Stimulated activated CD4-positive, alpha-beta T cell treated with anti-CD3 and anti-CD28 coated beads, Interleukin-12 subunit alpha, Interleukin-12 subunit beta, amount 100 ng/mL, for 4 hours (primary cell): ENCODE data around the gene DPP7.

Source experiments
- DNase-seq: peaks from one replicate; pipeline ENCODE4 v3.0.0-alpha.2; 2020

Gene DPP7

DNA sequence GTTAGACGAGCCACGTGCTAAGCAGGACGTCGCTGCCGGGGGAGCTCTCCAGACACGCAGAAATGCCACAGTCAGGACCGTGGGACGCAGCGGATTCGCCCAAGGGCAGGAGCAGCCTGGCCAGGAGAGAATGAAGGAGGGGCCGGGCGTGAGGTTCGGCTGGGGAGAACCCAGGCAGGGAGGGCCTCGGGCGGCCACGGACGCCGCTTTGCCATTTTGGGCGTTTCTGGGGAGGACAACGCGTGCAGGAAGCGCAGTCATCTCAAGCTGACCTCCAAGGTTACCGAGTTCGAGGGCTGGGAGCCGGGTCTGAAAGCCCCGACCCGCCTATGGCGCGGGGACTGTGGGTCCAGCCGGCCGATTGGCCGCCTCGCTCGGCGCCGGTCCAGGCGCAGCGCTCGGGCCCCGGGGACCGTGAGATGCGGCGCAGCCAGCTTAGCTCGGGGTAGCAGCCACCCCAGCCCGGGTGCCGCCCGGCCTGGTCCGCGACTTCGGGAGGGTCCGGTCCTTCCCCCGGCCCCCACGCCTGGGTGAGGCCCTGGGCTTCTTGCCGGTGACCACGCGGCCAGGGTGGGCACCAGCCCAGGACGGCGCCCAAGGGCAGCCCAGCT, 28.5 kb downstream of the DPP7 start:
- peak; percentile 35 for DNase-seq

DNA sequence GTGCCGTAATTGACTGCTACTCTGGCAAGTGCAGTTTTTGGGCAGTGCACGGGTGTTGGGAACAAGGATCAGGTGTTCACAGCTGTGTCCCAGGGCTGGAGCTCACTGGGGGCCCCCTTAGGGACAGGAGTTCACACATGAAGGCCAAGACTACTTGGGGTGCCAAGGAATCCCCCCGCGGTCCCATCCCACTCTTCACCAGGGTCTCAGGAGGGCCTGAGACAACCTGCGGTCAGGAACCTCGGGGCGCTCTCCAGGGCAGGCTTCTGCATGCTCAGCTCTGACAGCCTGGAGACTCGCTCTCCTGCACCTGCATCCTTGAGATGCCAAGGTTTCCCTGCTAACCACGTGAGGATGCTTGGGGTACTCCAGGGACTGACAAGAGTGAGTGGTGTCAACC, 30.0 kb downstream of the DPP7 start:
- no peak for DNase-seq

DNA sequence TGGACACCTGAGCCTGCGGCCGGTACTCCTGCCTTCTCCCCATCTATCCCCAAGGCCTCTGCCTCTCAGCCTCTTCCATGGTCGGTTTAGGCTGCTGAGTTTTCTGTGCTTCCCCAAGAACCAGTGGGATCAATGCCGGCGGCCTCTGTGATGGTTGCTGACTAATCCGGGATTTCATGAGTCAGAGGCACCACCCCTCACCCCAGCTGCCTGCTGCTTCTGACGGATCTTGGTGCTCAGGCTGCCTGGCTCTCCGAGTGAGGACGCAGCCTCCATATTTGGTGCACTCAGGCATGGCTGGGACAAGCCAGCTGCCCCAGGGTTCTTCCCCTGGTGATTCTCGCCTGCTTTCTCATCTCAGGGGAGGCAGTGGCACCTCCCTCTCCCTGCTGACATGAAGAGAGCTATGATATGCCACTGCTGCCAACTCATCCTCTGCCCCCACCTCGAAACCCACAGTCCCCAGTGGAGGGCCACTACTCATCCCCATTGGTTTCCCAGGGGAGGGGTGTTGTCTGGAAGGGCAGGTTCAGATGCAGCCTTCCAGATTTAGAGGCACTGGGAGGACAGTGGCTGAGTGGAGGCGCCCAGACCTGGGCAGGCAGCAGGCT, 31.0 kb downstream of the DPP7 start:
- DNase-seq = no peak

DNA sequence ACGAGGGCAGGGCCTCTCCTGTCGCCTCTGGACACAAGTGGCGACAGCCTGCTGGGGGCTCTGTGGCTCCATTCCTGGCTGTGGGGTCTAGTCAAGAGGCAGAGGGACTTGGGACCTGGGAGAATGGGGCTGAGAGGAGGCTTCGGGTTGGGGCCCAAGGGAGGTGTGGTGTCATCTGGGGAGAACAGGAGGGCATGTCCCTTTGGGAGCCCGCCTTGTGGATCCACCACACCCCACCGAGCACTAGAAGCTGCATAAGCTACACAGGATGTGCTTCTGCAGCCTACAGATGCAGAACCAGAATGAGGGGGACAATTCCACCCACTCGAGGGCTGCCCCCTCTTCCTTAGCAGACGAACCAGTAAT, 31.6 kb downstream of the DPP7 start:
- DNase-seq = no peak

DNA sequence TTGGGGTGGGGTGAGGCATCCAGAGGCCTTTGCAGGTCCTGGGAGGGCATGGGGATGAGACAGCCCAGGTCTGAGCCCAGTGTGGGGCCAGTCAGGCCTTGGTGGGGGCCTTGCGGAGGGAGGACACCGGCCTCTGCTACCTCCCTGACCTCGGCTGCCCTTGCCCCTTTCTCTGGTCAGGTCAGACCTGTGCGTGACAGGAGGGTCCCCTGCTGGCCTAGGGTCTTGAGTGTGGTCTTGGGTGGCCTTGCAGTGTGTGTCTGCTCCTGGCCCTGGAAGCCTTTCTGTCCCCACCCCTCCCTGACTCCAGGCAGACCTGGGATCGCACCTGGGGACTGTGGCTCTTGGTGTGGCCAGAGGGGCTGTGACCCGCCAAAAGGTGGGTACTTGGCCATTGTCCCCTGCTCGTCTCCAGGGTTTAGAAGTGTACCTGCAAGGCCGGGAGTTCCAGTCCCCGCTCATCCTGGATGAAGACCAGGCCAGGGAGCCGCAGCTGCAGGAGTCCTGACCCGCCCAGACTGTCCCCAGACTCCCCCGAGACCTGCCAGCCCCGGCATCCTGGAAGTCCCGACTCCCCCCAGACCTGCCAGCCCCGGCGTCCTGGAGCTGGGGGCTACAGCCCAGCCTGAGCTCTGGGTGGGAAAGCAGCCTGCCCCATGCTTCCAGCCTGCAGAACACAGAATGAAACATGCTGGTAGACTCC, 32.2 kb downstream of the DPP7 start:
- no peak for DNase-seq

GRCh38 chr9:137080260-137081122, 34.0 kb downstream of the DPP7 start:
- DNase-seq = no peak

DNA sequence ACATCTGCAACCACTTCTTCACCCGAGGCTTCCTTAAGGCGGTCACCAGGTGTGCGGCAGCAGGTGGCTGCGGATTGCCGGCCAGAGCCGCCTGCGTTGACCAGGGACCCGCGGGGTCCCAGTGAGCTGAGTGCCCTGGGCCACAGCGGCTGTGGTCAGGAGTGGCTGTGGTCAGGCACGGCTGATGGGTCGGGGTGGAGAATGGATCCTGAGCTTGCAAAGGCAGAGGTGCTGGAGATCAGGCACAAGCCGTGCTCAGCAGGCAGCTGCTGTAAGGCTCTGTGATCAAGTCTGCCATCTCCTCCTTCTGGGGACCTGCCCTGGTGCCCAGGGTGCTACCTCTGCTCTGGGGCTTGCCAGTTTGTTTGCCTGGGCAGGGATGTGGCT, 35.1 kb downstream of the DPP7 start:
- no peak for DNase-seq

- DNase-seq = no peak
These were observed 35.7 kb downstream of the DPP7 start for GRCh38 chr9:137078701-137079400.

DNA sequence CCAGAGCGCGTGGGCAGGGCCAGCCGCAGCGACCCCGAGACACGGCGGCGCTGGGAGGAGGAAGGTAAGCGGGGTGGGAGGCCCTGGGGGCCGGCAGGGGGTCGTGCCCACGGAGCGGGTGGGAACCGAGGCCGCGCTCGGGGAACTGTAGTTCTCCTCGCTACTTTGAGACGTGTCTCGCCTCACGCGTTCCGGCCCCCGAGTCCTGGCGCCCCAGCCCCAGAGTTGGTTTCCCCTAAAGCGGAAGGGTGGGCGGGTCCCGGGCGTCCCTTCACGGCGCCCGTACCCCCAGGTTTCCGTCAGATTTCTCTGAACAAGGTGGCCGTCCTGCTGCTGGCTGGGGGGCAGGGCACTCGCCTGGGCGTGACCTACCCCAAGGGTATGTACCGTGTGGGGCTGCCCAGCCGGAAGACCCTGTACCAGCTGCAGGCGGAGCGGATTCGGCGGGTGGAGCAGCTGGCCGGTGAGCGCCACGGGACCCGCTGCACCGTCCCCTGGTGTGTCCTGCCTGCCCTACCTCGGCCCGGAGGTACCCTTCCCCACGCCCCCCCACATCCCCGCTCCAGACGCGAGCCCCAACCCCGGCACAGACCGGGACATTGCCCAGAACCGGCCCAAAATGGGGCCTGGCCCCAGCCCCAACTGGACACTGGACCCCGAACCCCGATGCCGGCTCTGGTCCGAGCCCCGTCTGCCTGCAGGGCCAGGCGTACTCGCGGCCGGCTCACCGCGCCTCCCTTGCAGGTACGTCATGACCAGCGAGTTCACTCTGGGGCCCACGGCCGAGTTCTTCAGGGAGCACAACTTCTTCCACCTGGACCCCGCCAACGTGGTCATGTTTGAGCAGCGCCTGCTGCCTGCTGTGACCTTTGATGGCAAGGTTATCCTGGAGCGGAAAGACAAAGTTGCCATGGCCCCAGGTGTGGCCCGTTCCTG, 36.5 kb downstream of the DPP7 start:
- DNase-seq = peak; percentile 34

GRCh38 chr9:137077010-137077747, 37.4 kb downstream of the DPP7 start, which contains the start of gene UAP1L1:
UAP1L1 (plus strand) TSS chr9:137077517; CDS start chr9:137077533, 16 bp downstream.
- DNase-seq = peak; percentile 41

GRCh38 chr9:137076636-137077009, 37.9 kb downstream of the DPP7 start:
- no peak for DNase-seq

GRCh38 chr9:137075275-137075775, 39.2 kb downstream of the DPP7 start:
- no peak for DNase-seq

- no peak for DNase-seq
These were observed 39.8 kb downstream of the DPP7 start for GRCh38 chr9:137074657-137075274.

- DNase-seq = no peak
These were observed 40.5 kb downstream of the DPP7 start for GRCh38 chr9:137073992-137074399.

GRCh38 chr9:137071282-137071681, 43.3 kb downstream of the DPP7 start:
- no peak for DNase-seq

DNA sequence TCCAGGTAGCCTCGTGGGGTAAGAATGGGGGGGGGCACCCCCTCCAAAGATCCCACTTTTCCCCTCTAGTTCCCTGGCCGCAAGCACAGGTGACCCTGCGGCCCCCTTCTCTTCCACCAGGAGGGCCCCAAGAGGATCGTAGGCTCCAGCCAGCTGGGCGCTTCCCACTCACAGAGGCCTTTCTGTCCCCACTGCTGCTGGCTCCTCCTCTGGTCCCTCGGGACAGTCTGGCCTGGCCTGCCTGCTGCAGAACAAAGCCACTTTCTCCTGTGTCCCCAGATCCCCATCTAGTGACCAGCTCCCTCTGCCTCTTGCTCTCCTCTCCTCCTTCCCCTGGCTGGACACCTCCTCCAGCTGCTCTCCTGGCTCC, 43.6 kb downstream of the DPP7 start:
- DNase-seq = no peak

DNA sequence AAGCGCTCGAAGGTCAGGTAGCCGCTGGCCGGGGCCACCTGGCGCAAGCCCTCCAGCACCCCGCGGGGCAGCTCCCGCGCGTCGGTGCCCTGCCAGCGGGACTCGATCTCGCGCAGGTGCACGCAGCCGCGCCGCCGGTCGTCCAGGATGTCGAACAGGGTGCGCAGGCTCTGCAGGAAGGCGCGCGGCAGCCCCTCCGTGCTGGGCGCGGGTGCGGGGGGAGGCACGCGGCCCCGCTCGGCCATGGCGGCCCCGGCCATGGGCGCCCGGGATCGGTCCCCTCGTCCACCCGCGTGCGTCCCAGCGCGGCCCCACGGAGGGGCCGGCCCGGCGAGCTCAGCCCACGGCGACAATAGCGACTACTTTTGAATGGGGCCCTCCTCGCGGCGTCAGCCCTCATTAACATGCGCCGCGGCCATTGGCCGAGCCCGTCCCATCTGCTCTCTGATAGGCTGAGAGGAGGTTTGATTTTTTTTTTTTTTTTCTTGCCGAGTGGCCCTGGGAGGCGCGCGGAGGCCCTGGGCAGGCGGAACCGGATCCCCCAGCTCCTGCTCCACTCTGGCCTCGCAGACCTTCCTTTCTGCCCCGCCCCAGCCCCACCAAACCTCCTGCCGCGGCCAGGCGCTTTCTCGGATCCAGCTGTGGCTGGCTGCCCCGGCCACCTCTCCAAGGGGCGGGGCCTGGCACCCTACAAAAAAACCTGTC, 44.2 kb downstream of the DPP7 start, which contains the start of gene SAPCD2:
TSS of gene SAPCD2 (minus strand) at position 357 of the 705 bp plus-strand sequence. CDS start at position 260, 97 bp downstream.
- peak; percentile 76 for DNase-seq

DNA sequence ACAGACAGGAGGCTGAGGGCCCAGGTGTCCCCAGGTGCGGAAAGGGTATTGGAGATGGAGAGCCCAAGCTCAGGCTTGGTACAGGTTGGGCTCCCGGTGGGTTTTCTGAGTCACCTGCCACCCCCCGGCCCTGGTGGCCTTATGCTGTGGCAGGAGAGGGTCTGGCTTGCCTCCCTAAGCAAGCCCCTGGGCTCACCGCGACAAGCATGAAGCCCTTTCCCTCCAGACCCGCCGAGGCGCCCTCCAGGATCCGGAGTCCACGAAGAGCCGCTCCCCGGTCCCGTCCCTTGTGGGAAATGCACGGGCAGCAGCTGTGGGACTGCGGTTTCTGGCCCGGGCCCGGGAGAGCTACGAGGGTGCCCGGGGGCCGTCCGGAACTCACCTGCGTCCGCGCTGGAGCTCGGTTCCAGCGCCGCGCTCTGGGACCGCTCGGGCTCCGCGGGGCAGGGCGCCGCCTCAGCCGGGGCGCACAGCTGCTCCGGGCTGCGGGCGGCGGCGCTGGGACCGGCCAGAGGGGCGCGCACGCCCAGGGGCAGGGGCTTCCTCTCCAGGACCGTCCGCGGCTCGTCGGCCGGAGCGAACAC, 44.9 kb downstream of the DPP7 start:
- DNase-seq = no peak
